HG03196 (cell line): ENCODE results near the gene TNRC18.
"Not testable (repeated sequence)": the region's sequence is repeated elsewhere in the genome, so short reads cannot be mapped to it uniquely, and the experiment has no call there.

Source experiments
- ATAC-seq: cut with Tn5 transposase; IDR thresholded peaks from one replicate; pipeline ENCODE4 v1.9.1; 2021; ENCODE audit not compliant: unreplicated experiment

Gene TNRC18

DNA sequence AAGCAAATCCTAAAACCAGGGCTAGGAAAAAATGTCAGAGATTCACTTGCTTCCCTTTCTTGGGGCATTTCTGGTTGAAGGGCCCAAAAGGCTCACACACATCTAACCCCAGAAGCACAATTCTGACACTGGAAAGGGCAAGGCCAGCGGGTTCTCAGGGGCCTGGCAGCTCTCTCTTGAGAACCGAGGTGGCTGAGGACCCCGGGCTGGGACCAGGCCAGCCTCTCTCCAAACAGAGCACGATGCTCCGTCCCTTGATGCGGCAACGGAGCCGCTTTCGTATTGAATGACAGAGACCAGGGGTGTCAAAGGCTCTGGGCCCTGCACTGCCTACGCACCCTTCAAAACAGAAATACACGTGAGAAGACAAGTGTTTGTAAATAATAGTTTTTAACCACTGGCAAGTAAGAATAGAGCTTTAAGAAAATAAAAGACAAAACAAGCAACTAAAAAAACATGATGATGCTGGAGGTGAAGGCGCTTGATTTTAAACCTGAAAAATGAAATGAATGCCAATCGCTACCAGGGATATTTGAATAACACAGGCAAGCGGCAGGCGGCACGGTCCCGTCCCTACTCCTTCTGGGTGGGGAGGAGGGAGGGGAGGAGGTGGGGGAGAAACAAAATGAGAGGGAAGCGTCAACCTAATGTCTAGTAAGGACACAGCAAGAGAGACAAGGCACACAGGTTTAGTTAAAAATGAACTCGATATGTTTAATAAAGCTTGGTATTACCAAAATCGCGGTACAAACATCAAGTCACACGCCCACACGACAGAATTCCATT is 72.8 kb downstream of the TNRC18 start:
- ATAC-seq = no peak

DNA sequence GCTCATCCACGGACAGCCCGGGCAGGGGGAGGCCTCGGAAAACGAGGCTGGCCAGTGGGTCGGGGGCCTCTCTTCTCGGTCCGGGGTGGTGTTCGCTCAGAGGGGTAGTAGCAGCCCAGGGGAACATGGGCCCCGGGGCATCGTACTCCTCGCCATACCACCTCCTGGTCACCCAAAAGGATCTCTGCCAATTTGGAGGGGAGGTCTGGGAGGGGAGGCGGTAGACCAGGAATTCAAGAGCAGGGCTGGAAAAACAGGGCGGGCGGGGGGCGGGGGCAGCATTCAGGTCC is 73.5 kb downstream of the TNRC18 start:
- ATAC-seq = no peak

DNA sequence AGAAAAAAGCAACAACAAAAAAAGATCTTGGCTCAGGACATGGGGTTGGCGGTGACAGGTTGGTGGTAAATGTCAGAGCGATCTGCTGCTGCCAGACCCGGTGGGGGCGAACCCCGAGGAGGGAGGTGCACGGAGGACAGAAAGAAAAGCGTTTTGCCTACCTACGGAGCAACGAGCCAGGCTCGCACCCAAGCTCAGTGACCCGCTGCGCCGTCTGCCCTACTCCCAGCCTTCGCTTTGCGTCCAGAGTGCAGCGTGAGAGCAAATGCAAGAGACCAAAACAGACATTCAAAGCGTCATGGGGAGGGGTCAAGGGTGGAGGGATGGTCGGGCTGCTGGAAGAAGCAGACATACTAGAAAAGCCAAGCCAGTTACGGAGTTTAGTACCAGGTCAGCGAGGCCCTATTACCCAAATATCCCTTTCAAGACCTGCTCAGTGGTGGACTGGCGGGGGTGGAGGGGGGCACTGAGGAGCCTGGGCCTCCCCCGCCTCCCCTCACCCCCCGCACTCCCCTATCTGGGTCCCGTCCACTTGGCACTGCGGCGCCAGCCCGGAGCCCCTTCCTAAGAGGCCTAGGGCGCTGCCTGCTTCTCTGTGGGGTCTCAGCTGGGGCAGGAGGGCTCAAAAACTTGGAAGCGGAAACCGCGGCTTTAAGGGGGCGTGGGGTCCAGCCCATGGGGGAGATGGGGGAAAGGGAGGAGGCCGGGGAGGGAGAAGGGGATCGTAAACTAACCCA is 74.0 kb downstream of the TNRC18 start:
- ATAC-seq = no peak

DNA sequence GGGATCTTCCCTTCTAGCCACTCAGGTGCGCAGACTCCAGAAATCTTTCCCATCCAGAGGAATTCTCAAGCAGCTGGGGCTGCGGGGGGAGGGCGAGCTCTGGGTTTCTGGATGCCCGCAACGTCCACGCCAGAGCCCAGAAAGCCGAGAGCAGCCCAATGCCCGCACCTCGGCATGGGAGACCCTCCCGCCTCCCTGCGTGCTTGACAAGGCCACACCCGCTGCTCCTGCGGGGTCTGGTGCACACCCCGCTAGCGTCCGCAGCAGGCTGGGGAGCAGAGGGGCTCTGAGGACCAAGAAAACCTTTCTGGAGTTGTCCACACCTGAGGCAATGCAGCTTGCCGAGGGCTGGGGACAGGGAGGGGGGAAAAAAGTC is 74.6 kb downstream of the TNRC18 start:
- ATAC-seq = no peak

DNA sequence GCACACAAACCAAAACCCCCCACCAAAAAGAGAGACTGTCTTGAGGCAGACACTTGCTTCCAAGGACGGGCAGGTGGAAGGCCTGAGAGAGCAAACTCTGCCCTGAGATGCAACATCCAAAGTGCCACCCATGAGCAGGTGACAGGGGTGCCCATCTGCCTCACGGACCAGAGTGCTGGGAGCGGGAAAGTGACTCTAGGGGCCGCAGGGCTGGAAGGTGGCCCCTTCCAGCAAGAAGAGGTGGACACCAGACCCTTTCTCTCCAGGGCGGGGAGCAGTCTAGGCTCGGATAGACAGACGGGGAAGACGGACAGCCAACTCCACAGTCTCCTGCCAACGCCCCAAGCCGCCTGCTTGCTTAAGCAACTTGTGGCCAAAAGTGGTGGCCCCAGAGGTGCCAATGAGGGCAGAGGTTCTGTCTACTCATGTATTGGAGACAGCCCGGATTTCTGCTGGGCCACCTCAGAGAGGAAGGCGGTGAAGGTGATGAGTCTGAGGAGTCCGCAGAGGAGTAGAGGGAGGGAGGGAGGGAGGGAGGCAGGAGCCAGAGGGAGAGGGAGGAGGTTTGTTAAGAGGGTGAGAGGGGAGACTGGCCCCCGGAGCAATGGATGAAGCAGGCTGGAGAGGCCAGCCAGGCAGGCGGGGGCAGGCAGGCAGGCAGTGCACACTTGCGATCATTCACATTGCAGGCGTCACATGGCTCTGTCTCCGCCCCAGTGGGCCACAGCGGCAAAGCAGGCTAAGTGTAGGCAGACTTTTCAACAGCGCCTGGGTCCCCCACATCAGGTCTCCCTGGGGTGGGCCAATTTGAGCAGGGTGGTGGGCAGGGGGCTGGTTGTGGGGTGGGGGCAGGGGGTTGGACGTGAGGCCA is 75.3 kb downstream of the TNRC18 start:
- no peak for ATAC-seq

DNA sequence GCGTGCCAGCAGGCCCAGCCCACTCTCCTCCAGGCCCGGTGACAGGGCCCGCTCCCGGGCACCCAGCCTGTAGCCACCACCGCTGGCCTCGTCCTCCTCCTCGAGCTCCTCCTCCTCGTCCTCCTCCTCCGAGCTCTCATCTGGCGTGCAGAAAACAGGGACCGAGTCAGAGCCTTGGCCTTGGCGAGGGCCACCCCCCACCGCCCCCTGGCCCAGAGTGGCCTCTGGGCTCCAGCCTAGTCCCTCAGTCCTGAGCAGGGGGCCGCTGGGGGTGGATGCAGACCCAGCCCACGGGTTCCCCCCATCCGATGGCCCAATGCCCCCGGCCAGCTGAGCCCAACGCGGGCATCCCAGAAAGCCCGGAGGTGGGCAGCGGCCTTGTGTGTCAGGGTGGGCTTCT is 78.0 kb downstream of the TNRC18 start:
- ATAC-seq = no peak

DNA sequence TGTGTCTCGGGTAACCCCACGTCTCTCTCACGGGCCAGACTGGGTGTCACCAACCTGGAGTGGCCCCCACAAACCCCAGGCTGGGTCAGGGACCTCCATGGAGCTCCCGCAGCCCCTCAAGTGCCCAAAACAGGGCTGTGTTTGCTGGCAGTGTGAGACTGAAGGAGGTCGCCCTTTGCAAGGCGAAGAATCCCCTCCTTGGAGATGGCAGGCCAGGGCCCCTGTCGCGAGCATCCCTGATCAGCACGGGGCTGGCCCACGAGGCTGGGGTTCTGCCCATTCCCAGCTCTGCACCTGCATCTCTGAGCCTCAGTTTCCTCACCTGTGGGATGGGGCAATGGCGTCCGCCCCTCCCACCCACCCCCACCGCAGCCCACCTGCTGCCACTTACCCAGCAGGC is 78.5 kb downstream of the TNRC18 start:
- ATAC-seq = no peak

DNA sequence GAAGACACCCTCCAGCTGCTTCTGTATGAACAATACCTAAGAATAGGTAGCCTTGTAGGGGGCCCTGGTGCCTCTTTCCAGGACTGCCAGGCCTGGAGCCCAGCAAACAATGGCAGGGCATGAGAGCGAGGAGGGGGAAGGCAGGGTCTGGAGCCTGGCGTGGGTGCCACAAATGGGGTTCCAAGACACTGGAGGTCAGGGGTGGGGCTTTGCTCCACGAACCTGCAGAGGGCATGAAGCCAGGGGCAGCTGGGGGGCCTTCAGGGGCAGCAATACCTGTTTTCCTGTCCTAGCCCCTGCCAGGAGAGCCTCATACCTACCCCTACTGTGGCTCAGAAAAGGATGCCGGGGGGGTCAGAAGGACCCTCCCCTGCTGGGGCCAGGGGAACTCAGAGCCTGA is 79.3 kb downstream of the TNRC18 start:
- no peak for ATAC-seq

DNA sequence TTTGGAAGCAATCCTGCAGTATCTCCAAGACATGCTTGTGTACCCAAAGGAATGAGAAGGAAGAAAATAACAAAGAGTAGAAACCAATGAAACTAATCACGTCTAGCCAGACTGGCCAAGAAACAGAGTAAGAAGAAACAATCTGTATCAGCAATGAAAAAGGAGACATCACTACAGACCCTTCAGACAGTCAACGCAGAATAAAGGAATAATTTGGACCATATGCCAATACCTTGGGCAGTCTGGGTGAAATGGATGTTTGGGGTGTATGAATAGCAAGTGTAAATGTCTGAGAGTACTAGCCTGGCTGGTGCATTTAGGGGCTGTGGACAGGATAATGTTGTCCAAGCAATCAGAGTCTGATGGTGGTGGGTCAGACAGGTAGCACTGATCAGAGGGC is 79.8 kb downstream of the TNRC18 start:
- no peak for ATAC-seq

DNA sequence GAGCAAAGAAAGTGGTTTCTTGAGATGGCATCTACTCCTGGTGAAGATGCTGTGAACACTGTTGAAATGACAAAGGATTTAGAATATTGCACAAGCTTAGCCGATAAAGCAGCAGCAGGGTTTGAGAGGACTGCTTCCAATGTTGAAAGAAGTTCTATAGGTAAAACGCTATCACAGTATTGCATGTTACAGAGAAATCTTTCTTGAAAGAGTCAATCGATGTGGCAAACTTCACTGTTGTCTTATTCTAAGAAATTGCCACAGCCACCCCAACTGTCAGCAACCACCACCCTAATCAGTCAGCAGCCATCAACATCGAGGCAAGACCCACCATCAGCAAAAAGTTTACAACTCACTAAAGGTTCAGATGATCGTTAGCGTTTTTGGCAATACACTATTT is 81.0 kb downstream of the TNRC18 start:
- ATAC-seq = no peak

DNA sequence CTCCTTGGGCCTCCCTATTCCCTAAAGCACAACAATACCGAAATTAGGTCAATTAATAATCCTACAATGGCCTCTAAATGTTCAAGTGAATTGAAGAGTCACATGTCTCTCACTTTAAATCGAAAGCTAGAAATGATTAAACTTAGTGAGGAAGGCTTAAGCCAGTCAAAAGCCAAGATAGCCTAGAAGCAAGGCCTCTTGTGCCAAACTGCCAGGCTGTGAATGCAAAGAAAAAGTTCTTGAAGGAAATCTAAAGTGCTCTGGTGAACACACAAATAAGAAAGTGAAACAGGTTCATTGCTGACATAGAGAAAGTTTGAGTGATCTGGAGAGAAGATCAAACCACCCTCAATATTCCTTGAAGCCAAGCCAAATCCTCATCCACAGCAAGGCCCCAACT is 83.7 kb downstream of the TNRC18 start:
- ATAC-seq = no peak

DNA sequence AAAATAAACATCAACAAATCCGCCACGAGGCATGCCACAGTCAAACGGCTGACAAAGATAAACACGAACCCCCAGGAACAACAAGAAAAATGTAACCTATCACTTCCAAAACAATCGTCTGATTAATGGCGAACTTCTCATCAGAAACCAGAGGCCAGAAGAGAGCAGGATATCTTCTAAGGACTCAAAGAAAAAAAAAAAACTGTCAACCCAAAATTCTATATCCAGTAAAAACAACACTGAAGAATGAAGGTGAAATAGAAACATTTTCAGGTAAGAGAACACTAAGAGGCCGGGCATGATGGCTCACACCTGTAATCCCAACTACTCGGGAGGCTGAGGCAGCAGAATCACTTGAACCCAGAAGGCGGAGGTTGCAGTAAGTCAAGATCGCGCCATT is 86.6 kb downstream of the TNRC18 start:
- no peak for ATAC-seq

DNA sequence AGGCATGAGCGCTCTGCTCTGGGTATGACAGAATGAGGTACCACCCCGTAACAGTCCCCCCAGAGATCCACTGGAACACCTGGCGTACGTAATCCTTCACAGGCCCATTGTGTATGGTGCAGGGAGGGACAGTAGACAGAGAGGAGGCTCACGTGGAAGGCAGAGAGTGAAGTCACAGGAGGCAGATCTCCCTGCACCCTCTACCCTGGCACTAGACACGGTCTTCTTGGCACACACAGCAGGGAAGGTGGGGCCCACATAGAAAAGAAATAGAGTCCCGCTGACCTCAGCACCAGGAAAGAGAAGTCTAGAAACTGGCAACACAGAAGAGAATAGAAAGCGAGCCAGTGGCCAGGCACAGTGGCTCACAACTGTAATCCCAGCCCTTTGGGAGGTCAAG is 89.0 kb downstream of the TNRC18 start:
- no peak for ATAC-seq

DNA sequence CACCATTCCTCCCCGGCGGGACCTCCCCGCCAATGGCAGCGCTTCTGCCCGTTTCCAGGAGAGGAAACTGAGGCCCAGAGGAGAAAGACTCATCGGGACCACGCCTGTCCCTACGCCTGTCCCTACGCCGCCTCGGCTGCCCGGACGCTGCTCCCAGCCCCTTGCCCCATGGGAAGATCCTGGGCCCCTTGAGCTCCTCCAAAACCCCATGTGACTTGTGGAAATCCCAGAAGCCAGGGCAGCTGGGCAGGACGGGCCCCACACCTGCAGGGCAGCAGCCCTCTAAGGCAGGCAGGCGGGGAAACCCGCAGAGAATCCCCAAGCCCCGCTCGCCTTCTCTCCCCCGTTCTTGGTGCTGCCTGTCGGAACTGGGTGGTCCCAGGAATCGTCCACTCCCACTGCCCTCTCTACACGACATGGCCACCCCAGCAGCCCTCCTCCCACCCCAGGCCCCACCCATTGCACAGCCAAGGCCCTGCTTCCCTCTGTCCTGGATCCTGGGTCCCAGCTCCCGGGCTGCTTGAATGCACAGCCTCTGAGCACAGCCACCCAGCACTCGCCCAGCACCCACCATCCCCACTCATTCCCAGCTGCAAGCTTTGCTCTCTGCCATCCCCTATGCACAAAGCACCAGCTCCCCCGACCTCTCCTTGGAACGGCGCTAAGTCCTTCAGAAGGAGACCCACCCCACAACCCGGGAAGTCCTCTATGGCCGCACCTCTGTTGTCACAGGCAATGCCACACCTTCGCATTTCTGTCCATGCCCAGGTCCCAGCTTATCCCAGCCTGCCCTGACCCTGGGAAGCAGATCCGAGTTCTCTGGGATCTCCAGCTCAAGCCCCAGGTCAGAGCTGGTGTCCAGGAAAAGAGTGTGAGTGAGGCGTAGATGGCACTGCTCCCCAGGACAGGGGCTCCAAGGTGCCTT is 90.3 kb downstream of the TNRC18 start:
- no peak for ATAC-seq

DNA sequence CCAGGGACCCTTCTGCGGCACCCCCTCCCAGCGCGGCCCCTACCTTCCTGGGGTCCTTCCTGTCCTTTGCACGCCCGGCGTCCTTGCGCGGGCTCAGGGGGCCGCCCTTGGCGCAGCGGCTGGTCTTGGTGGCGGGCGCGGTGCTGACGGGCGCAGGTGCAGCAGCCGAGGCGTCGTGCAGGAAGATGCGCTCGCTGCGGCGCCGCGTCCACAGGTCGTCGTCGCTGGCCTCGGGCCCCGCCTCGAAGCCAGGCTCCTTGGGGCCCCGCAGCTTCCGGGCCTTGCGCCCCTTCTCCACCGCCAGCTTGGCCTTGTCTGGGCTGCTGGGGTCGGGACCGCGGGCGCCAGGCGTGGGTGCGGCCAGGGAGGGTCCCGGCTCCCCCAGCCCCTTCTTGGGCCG is 91.1 kb downstream of the TNRC18 start:
- no peak for ATAC-seq

DNA sequence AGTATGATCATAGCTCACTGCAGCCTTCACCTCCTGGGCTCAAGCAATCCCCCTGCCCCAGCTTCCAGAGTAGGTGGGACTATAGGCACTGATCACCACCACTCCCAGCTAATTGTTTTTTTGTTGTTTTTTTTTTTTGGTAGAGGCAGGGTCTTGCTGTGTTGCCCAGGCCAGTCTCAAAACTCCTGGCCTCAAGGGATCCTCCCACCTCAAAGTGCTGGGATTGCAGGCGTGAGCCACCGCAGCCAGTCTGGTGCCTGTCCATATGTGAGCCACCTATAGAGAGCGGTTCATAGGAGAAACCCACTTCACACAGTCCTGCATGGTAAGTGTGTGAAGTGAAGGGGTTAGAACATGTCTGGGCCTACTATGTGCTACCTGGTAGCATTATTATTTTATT is 93.3 kb downstream of the TNRC18 start:
- no peak for ATAC-seq

DNA sequence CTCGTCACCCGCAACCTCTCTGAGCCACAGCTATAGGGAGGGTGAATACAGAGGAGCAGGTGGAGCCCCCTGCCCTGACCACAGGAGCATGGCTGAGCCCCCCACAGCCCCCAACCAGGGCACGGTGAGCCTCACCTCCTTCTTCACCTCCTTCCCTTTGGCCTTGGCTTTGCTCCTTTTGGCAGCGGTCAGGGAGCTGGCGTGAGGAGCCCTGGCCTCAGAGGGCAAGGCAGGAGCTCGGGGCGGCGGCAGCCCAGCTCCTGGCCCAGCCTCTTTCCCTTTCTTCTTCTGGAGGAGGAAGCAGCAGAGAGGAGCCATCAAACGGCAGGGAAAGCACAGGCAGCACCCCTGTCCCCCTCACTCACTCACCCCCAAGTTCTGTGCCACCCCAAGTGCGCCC is 98.7 kb downstream of the TNRC18 start:
- no peak for ATAC-seq

DNA sequence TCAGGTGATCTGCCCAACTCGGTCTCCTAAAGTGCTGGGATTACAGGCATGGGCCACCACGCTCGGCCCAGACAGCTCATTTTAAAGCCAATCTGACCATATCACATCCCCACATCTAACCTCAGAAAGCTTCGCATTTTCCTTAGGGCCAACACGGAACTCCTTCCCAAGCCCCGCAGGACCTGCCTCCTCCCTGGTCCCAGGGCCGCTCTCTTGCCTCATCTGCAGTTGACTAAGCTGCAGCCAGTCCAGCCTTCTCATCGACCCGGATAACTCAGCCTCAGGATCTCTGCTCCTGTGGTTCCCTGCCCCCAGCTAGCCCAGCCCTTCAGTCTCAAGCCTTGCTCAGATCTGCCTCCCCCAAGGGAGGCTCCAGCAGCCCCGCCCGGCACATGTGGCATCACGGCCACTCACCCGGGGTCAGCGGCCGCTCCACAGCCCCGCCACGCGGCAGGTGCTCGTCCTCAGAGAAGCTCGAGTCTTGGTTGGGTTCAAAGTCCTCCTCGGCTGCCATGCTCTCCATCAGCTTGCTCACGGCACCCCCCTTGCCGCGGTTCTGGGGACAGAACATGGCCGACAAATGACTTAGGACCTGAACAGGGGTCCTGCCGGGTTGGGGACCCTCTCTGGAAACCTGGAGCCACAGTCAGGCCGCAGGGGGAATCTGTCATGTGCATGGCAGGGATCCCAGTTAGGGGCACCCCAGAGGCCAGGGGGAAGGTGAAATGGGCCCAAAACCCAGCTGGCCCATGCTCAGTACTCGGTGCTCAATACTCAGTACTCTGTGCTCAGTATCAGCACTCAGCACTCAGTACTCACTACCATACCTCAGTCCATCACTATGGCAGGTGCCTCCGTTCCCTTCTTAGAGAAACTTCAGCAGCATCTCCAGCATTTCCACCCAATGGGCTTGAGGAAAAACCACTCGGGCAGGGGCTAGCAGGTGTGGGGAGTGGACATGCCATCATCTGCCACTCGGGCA is 99.5 kb downstream of the TNRC18 start:
- ATAC-seq = not testable (repeated sequence)

DNA sequence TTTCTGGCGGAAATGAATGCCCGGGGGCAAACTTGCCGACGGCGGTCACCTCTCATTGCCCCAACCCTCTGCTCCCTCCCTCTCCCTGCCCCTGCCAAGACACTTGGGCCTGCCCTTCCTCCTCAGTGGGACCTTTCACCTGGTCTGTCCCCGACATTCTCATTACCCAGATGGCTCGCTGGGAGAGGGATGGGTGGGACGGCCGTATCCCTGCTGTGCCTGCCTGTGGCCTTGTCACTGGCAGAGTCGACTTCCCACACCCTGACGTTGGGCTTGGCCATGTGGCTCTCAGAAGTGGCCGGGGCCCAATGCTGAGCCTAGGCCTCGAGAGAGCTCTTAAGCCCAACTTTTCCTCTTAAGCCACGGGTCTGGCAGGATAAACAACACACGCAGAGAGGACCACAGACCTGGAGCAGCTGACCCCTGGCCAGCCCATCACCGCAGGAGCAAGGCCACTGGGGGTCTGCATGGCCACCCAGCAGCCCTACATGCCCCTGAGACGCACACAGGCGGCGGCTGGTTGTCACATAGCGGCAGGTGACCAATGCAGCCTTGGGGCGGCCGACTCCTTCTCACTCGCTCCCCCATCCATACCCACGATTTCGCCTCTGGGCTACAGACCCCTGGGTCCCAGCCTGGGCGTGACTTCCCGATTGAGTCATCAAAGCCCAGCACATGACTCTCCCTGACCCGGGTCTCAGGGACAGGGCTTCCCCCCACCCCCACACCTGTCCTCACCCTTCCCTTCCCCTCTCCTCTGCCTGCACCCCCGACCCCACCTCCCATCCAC is 100.8 kb downstream of the TNRC18 start:
- no peak for ATAC-seq
